Measurements from ENCODE around the gene NRG3.

Gene NRG3

DNA sequence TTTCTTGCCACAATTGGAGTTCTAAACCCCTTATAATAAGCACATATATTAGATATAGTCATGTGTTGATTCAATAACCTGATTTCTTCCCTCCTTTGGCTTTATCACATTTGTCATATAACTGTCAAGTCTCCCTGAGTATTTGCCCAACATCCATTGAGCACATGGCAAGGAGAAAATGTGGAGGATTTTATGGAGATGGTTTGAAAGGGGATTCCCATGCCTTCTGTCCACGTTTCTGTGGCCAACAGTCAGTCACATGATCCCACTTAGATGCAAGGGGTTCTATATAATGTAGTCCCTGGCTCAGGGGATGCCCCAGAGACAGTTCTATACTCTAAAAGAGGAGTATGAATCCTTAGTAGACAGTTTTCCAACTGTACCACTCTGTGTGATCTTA lies 577.7 kb downstream of the NRG3 start:
- Histone ChIP-seq H3K36me3 (no peaks in the 10 kb centered on the region), H3K27me3 (no peaks in the 10 kb centered on the region), H3K9me3 (no peaks in the 10 kb centered on the region), H3K4me3 (no peak overlapping the region), H3K4me1 (no peaks in the 10 kb centered on the region), H3K27ac (no peak overlapping the region)
- TF ChIP-seq, protein P1, sequence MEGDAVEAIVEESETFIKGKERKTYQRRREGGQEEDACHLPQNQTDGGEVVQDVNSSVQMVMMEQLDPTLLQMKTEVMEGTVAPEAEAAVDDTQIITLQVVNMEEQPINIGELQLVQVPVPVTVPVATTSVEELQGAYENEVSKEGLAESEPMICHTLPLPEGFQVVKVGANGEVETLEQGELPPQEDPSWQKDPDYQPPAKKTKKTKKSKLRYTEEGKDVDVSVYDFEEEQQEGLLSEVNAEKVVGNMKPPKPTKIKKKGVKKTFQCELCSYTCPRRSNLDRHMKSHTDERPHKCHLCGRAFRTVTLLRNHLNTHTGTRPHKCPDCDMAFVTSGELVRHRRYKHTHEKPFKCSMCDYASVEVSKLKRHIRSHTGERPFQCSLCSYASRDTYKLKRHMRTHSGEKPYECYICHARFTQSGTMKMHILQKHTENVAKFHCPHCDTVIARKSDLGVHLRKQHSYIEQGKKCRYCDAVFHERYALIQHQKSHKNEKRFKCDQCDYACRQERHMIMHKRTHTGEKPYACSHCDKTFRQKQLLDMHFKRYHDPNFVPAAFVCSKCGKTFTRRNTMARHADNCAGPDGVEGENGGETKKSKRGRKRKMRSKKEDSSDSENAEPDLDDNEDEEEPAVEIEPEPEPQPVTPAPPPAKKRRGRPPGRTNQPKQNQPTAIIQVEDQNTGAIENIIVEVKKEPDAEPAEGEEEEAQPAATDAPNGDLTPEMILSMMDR (IDR thresholded peaks at IDR 0.05) = no peak
- no peak for DNase-seq
- intact Hi-C loops (cut with DNase I; ENCODE audit: low total_unique reads) = no loop called here

DNA sequence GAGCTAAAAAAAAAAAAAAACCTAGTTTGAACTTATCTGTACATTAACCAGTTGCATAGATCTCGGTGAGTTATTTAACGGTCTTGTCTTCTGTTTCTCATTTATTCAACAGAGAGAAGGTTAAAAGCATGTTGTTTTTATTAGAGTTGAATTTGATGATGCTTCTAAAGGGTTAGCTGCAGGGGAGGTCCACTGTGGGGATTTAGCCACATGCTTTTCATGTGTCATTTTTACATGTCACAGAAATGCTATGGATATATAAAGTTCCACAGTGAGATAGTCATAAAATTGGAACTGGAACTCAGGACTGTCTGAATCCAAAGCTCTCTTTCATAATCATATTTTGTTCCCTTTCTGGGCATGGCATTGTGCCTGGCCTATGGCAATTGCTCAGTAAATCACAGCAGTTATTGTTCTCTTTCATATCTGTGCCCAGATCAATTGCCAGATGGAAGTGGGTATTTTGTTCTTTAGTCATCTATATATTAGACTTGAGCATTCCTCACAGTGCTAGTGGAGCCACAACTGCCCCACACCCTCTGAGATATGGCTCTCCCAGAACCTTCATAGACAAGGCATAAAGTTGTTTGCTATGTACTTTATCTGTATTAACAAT lies 578.8 kb downstream of the NRG3 start:
- H3K36me3 ChIP-seq = no peaks in the 10 kb centered on the region
- intact Hi-C loops (cut with DNase I; ENCODE audit: low total_unique reads) = no loop called here
- no peaks in the 10 kb centered on the region for H3K4me1 ChIP-seq
- DNase-seq = no peak
- no peak overlapping the region for H3K27ac ChIP-seq
- no peak overlapping the region for H3K4me3 ChIP-seq
- TF ChIP-seq, protein P1 (IDR thresholded peaks at IDR 0.05) = no peak
- no peaks in the 10 kb centered on the region for H3K9me3 ChIP-seq
- no peaks in the 10 kb centered on the region for H3K27me3 ChIP-seq

DNA sequence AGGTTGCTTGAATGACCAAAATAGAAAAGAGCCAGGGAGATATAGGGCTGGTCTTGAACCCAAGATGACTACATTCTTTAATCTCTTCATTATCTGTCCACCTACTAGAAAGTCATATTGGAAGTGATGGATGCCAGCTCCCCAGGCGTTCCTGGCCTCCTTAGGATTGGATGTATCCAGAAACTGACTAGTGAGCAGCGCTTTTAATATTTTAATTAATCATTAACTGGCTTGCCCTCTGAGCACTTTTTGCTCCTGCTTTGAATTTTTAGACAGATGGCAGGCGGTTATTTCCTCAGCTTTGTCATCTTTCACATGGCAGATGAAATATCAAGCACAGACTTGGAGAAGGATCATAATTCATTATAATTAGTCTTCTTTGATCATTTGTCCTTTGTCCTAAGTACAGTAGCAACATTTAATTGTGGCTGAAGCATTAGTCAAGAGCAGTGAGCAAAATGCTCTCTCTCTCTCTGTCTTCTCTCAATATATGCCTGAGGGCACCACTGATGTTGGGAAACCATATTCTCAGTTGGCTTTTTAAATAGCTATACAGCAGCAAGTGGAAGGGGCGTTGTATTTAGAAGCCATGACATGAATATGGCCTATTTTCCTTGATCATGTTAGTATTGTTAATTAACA lies 588.0 kb downstream of the NRG3 start:
- H3K4me3 ChIP-seq = no peak overlapping the region
- no peaks in the 10 kb centered on the region for H3K36me3 ChIP-seq
- H3K27me3 ChIP-seq = no peaks in the 10 kb centered on the region
- H3K9me3 ChIP-seq = no peaks in the 10 kb centered on the region
- no peak for DNase-seq
- no peaks in the 10 kb centered on the region for H3K4me1 ChIP-seq
- intact Hi-C loops (cut with DNase I; ENCODE audit: low total_unique reads) = no loop called here
- H3K27ac ChIP-seq = no peak overlapping the region
- TF ChIP-seq, protein P1 (IDR thresholded peaks at IDR 0.05) = no peak

DNA sequence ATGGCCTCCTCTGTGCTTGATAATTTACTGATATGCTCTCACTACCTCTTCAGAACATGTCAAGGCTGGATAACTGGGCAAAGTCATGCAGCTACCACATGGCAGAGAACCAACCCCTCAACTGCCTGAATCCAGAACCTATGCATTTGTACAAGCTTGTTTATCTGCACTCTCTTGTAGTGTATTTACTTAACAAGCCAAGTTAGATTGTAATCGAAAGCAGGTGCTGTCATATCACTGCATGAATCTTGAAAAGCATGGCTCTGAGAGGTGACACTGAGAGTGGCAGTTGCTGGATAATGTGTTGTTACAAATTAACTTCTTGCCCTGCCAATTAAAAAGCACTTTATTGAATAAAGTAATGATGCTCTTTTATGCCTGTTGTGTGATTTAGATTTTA lies 588.6 kb downstream of the NRG3 start:
- DNase-seq = no peak
- Histone ChIP-seq H3K36me3 (no peaks in the 10 kb centered on the region), H3K27ac (no peak overlapping the region), H3K27me3 (no peaks in the 10 kb centered on the region), H3K9me3 (no peaks in the 10 kb centered on the region), H3K4me1 (no peaks in the 10 kb centered on the region), H3K4me3 (no peak overlapping the region)
- intact Hi-C loops (cut with DNase I; ENCODE audit: low total_unique reads) = no loop called here
- TF ChIP-seq, protein P1 (IDR thresholded peaks at IDR 0.05) = no peak

DNA sequence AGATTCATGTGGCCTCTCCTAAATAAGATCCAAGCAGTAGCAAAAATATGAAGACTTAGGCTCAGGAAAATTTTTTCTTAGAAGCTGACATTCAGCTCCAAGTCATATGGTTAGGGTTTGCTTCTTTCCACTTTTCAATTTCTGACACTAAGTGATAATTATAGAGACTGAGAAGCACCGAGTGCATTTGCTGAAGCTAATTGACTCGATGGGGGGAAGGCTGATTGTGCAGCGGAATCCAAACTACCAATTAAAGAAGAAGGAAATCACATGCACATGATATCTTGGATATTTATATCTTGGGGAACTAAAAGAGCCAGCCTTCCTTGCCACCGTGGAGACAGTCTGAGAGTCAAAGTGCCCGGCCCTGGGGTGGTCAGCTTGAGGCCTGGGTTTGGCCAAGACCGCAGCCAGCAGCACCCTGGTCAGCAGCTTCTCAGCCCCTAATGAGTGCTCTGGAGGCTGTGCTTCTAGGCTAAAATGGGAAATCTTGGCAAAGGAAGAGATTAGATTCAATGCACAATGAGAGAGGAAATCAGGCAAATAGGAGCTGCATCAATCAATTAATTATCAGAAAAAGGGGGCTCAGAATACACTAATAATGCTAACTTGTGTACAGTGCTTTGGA lies 589.3 kb downstream of the NRG3 start:
- H3K4me3 ChIP-seq = no peak overlapping the region
- H3K36me3 ChIP-seq = no peaks in the 10 kb centered on the region
- DNase-seq = no peak
- H3K4me1 ChIP-seq = no peaks in the 10 kb centered on the region
- TF ChIP-seq, protein P1 (IDR thresholded peaks at IDR 0.05) = no peak
- H3K9me3 ChIP-seq = no peaks in the 10 kb centered on the region
- no peaks in the 10 kb centered on the region for H3K27me3 ChIP-seq
- H3K27ac ChIP-seq = no peak overlapping the region
- intact Hi-C loops (cut with DNase I; ENCODE audit: low total_unique reads) = no loop called here

Data from tibial artery (tissue), 4 donors.